Neuronal stem cell (in vitro differentiated cells): ENCODE measurements around the gene FGF22.

Experiments
- DNase-seq: peaks from one replicate; pipeline ENCODE4 v3.0.0-alpha.2; 2013; ENCODE audit warnings: low spot score
- H2AFZ ChIP-seq: one replicate; pipeline ENCODE4 v1.6.1; 2013; ENCODE audit warnings: mild to moderate bottlenecking, low read length, inconsistent platforms
- H2AK5ac ChIP-seq: 2 replicates; pipeline ENCODE4 v1.6.1; 2013; ENCODE audit warnings: low read depth, mild to moderate bottlenecking, inconsistent platforms, low read length, moderate library complexity, mixed read lengths
- H2BK120ac ChIP-seq: 2 replicates; pipeline ENCODE4 v1.6.1; 2013; ENCODE audit warnings: low read depth, mild to moderate bottlenecking, inconsistent platforms, low read length, moderate library complexity, mixed read lengths
- H2BK12ac ChIP-seq: one replicate; pipeline ENCODE4 v1.6.1; 2013; ENCODE audit warnings: low read length, inconsistent platforms
- H2BK15ac ChIP-seq: 2 replicates; pipeline ENCODE4 v1.6.1; 2013; ENCODE audit warnings: mild to moderate bottlenecking, low read length, inconsistent platforms, mixed read lengths
- H2BK5ac ChIP-seq: one replicate; pipeline ENCODE4 v1.6.1; 2013; ENCODE audit warnings: inconsistent platforms, mild to moderate bottlenecking, low read length, moderate library complexity
- H3K14ac ChIP-seq: one replicate; pipeline ENCODE4 v1.6.1; 2013; ENCODE audit warnings: low read length, inconsistent platforms
- H3K18ac ChIP-seq: 2 replicates; pipeline ENCODE4 v1.6.1; 2013; ENCODE audit warnings: low read length, inconsistent platforms
- H3K23ac ChIP-seq: 2 replicates; pipeline ENCODE4 v1.6.1; 2013; ENCODE audit warnings: low read depth, mild to moderate bottlenecking, mixed read lengths, low read length, inconsistent platforms; ENCODE audit not compliant: poor library complexity
- H3K27ac ChIP-seq: replicated peaks from 3 replicates; pipeline ENCODE4 v1.5.1; 2013; ENCODE audit warnings: low read length, inconsistent platforms
- H3K27me3 ChIP-seq, 3 experiments: 2 replicates each; pipeline ENCODE4 v1.6.1; 2013; ENCODE audit warnings: low read length in 3 of 3, mild to moderate bottlenecking in 2 of 3, inconsistent platforms in 1 of 3, low read depth in 1 of 3, mixed read lengths in 1 of 3, moderate library complexity in 1 of 3; ENCODE audit not compliant: control insufficient read depth in 3 of 3, insufficient read depth in 3 of 3
- H3K36me3 ChIP-seq, 2 donors: replicated peaks in 1 of 2; 2 replicates each; pipeline ENCODE4 v1.6.1; 2013; ENCODE audit warnings: low read length in 2 of 2; ENCODE audit not compliant: control insufficient read depth in 2 of 2, insufficient read depth in 2 of 2
- H3K4ac ChIP-seq: 2 replicates; pipeline ENCODE4 v1.6.1; 2013; ENCODE audit warnings: inconsistent platforms, mild to moderate bottlenecking, low read length, moderate library complexity
- H3K4me1 ChIP-seq, 2 donors: 1 replicate in 1 of 2; 2 replicates in 1 of 2; pipeline ENCODE4 v1.6.1; 2013; ENCODE audit warnings: low read length in 2 of 2, low read depth in 1 of 2; ENCODE audit not compliant: control insufficient read depth in 2 of 2, insufficient read depth in 1 of 2
- H3K4me2 ChIP-seq: one replicate; pipeline ENCODE4 v1.6.1; 2013; ENCODE audit warnings: mild to moderate bottlenecking, low read length, inconsistent platforms; ENCODE audit not compliant: insufficient read depth, poor library complexity, severe bottlenecking
- H3K4me3 ChIP-seq, 2 donors: 2 replicates each; pipeline ENCODE4 v1.5.1; 2013; ENCODE audit warnings: low read length in 2 of 2, mild to moderate bottlenecking in 2 of 2, inconsistent platforms in 1 of 2, moderate library complexity in 1 of 2
- H3K79me1 ChIP-seq: one replicate; pipeline ENCODE4 v1.6.1; 2013; ENCODE audit warnings: low read depth, mild to moderate bottlenecking, inconsistent platforms, low read length, moderate library complexity
- H3K9ac ChIP-seq: one replicate; pipeline ENCODE4 v1.6.1; 2013; ENCODE audit warnings: mild to moderate bottlenecking, low read depth, low read length, inconsistent platforms; ENCODE audit not compliant: poor library complexity
- H3K9me3 ChIP-seq, 2 donors: replicated peaks in 1 of 2; 2 replicates each; pipeline versions ENCODE3 to v1.6.1; 2013; ENCODE audit warnings: low read length in 2 of 2, mild to moderate bottlenecking in 2 of 2, inconsistent platforms in 1 of 2, low read depth in 1 of 2, mixed read lengths in 1 of 2, moderate library complexity in 1 of 2; ENCODE audit not compliant: control insufficient read depth in 2 of 2, insufficient read depth in 1 of 2
- H4K8ac ChIP-seq: one replicate; pipeline ENCODE4 v1.6.1; 2013; ENCODE audit warnings: low read depth, mild to moderate bottlenecking, inconsistent platforms, low read length, moderate library complexity
- H4K91ac ChIP-seq: one replicate; pipeline ENCODE4 v1.6.1; 2013; ENCODE audit warnings: low read length, low read depth, mild to moderate bottlenecking, inconsistent platforms; ENCODE audit not compliant: poor library complexity
- WGBS, 2 donors: extraction: QIAGEN DNeasy Blood & Tissue Kit; methylation state at CpG; one replicate each; pipeline ENCODE4 v1.1.7; 2013; ENCODE audit warnings: missing lambda C conversion rate in 2 of 2, mixed read lengths in 1 of 2; ENCODE audit not compliant: insufficient read length in 2 of 2, insufficient replicate concordance in 1 of 2; ENCODE audit errors: extremely low coverage in 2 of 2; 5-methylcytosine and 5-hydroxymethylcytosine counted together

FGF22 gene

GRCh38 chr19:616747-617526 is 22.7 kb upstream of the FGF22 start:
- Histone ChIP-seq H3K23ac (no peak overlapping the region), H2BK5ac (no peak overlapping the region), H3K4me1 (no peaks in the 10 kb centered on the region), H3K36me3 (peaks cover 35 to 43% of the 10 kb centered on the region in 2 donors), H3K9ac (no peak overlapping the region), H3K9me3 (peaks cover 0 to 2% of the 10 kb centered on the region in 2 donors), H2BK15ac (no peak overlapping the region), H2AFZ (no peak overlapping the region), H3K79me1 (no peaks in the 10 kb centered on the region), H4K8ac (no peak overlapping the region), H3K4ac (no peak overlapping the region), H3K18ac (no peak overlapping the region), H3K4me3 (no peak overlapping the region), H4K91ac (no peak overlapping the region), H2BK12ac (no peak overlapping the region), H3K14ac (no peak overlapping the region), H3K4me2 (no peak overlapping the region), H2BK120ac (no peak overlapping the region), H2AK5ac (no peak overlapping the region), H3K27me3 (no peaks in the 10 kb centered on the region), H3K27ac (no peak overlapping the region)
- no peak for DNase-seq
- WGBS, 2 donors = no CpG with 5 or more reads among the region's 58 CpGs

GRCh38 chr19:617551-618246 is 22.0 kb upstream of the FGF22 start:
- Histone ChIP-seq H2AFZ (no peak overlapping the region), H2BK5ac (no peak overlapping the region), H3K27ac (no peak overlapping the region), H4K8ac (no peak overlapping the region), H3K4ac (no peak overlapping the region), H3K23ac (no peak overlapping the region), H3K14ac (no peak overlapping the region), H3K18ac (no peak overlapping the region), H3K27me3 (no peaks in the 10 kb centered on the region), H4K91ac (no peak overlapping the region), H2BK15ac (no peak overlapping the region), H3K4me2 (no peak overlapping the region), H3K4me3 (no peak overlapping the region), H2BK12ac (no peak overlapping the region), H2AK5ac (no peak overlapping the region), H3K79me1 (no peaks in the 10 kb centered on the region), H3K36me3 (peaks cover 34 to 50% of the 10 kb centered on the region in 2 donors), H3K9ac (no peak overlapping the region), H3K4me1 (no peaks in the 10 kb centered on the region), H2BK120ac (no peak overlapping the region), H3K9me3 (peaks cover 0 to 2% of the 10 kb centered on the region in 2 donors)
- no CpG with 5 or more reads among the region's 29 CpGs for WGBS, 2 donors
- no peak for DNase-seq

DNA sequence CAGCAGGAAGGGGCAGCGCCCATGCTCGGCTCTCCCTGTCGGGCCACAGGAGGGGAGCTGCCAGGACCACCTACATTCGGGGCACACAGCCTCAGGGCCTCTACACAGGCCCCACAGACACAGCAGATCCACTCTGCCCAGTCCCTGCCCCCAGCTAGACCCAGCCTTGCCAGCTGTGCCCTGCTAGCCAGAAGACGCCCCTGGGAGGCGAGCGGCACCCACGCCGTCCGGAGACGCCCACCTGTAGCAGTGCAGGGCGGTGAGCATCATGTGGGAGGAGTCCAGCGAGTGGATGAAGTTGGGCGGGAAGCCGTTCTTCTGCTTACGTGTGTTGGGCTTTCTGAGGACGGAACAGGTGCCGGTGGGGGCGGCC is 21.4 kb upstream of the FGF22 start:
- Histone ChIP-seq H3K18ac (no peak overlapping the region), H2AK5ac (no peak overlapping the region), H4K8ac (no peak overlapping the region), H2BK5ac (no peak overlapping the region), H3K27me3 (no peaks in the 10 kb centered on the region), H3K4ac (no peak overlapping the region), H3K23ac (no peak overlapping the region), H3K14ac (peak overlapping the region; percentile 56), H3K9ac (no peak overlapping the region), H2AFZ (no peak overlapping the region), H3K9me3 (peaks cover 0 to 2% of the 10 kb centered on the region in 2 donors), H3K27ac (no peak overlapping the region), H3K36me3 (peaks cover 38 to 55% of the 10 kb centered on the region in 2 donors), H2BK12ac (no peak overlapping the region), H3K4me3 (no peak overlapping the region), H2BK120ac (no peak overlapping the region), H2BK15ac (no peak overlapping the region), H4K91ac (no peak overlapping the region), H3K79me1 (no peaks in the 10 kb centered on the region), H3K4me2 (no peak overlapping the region), H3K4me1 (no peaks in the 10 kb centered on the region)
- no CpG with 5 or more reads among the region's 19 CpGs for WGBS, 2 donors
- no peak for DNase-seq

DNA sequence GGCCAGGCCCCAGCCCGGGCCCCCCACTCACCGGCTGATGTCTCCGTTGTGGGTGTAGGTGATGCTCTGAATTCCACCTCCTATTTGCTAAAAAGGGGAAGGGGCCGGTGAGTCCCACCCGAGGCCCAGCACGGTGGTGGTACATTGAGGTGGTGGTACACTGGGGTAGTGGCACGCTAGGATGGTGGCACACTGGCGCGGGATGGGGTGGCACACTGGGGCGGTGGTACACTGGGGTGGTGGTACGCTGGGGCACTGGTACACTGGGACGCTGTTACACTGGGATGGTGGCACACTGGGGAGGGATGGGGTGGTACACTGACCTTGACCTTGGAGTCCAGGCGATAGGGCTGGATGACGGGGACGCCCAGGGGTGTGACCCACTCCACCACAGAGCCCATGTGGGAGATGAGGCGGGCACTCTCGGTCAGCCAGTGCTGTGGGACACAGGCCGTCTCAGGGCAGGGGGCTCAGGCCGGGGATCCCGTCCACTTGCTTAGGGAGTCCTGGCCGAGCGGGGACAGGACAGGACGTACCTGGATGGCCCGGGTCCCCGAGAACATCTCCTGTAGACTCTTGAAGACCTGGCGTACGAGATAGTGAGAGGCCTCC is 20.9 kb upstream of the FGF22 start:
- Histone ChIP-seq H3K14ac (no peak overlapping the region), H2BK15ac (no peak overlapping the region), H3K4me2 (no peak overlapping the region), H2BK12ac (no peak overlapping the region), H3K27ac (no peak overlapping the region), H3K9me3 (peaks cover 0 to 2% of the 10 kb centered on the region in 2 donors), H4K8ac (no peak overlapping the region), H3K23ac (no peak overlapping the region), H2BK5ac (no peak overlapping the region), H2AFZ (no peak overlapping the region), H3K27me3 (no peaks in the 10 kb centered on the region), H3K18ac (no peak overlapping the region), H3K4me1 (peaks cover 0 to 4% of the 10 kb centered on the region in 2 donors), H3K79me1 (no peaks in the 10 kb centered on the region), H2BK120ac (no peak overlapping the region), H3K4ac (no peak overlapping the region), H3K4me3 (no peak overlapping the region), H2AK5ac (no peak overlapping the region), H3K36me3 (peaks cover 41 to 60% of the 10 kb centered on the region in 2 donors), H4K91ac (no peak overlapping the region), H3K9ac (no peak overlapping the region)
- DNase-seq = no peak
- no CpG with 5 or more reads among the region's 27 CpGs for whole genome bisulfite sequencing, 2 donors
